NCI-H128 (cell line): ENCODE results near the gene ANGPTL7.
"Not testable (repeated sequence)": the region's sequence is repeated elsewhere in the genome, so short reads cannot be mapped to it uniquely, and the experiment has no call there.

ENCODE experiments used
- DNase-seq: peaks from one replicate; lab custom pipeline; 2025; ENCODE audit not compliant: unreplicated experiment; lab: John Stamatoyannopoulos, UW

Gene ANGPTL7

GRCh38 chr1:11169202-11169601 lies 20.0 kb upstream of the ANGPTL7 start:
- DNase-seq, result no peak

- DNase-seq, result no peak
Measured at GRCh38 chr1:11170102-11170501, 19.1 kb upstream of the ANGPTL7 start.

- DNase-seq, result no peak
Measured at GRCh38 chr1:11174261-11174942, 14.8 kb upstream of the ANGPTL7 start.

GRCh38 chr1:11175461-11175860 lies 13.7 kb upstream of the ANGPTL7 start:
- DNase-seq, result no peak

- no peak for DNase-seq
Measured at GRCh38 chr1:11176081-11176706, 13.0 kb upstream of the ANGPTL7 start.

GRCh38 chr1:11178021-11179015 lies 10.8 kb upstream of the ANGPTL7 start:
- DNase-seq, result peak; percentile 63

- DNase-seq, result no peak
Measured at GRCh38 chr1:11179125-11179524, 10.0 kb upstream of the ANGPTL7 start.

- not testable (repeated sequence) for DNase-seq
Measured at GRCh38 chr1:11179749-11180148, 9.4 kb upstream of the ANGPTL7 start.

- DNase-seq, result no peak
Measured at GRCh38 chr1:11180342-11180744, 8.8 kb upstream of the ANGPTL7 start.

- DNase-seq, result no peak
Measured at GRCh38 chr1:11182884-11183283, 6.3 kb upstream of the ANGPTL7 start.

- DNase-seq, result no peak
Measured at GRCh38 chr1:11184973-11185372, 4.2 kb upstream of the ANGPTL7 start.

- no peak for DNase-seq
Measured at GRCh38 chr1:11187000-11187399, 2.2 kb upstream of the ANGPTL7 start.

- DNase-seq, result no peak
Measured at GRCh38 chr1:11187494-11187893, 1.7 kb upstream of the ANGPTL7 start.

- no peak for DNase-seq
Measured at GRCh38 chr1:11187931-11188330, 1.2 kb upstream of the ANGPTL7 start.

- no peak for DNase-seq
Measured at GRCh38 chr1:11188381-11188780, 774 bp upstream of the ANGPTL7 start.

GRCh38 chr1:11193376-11193775 lies 4.2 kb downstream of the ANGPTL7 start:
- DNase-seq, result no peak

GRCh38 chr1:11194407-11195176 lies 5.4 kb downstream of the ANGPTL7 start:
- DNase-seq, result no peak

GRCh38 chr1:11196945-11197344 lies 7.8 kb downstream of the ANGPTL7 start:
- DNase-seq, result no peak

GRCh38 chr1:11197359-11197758 lies 8.2 kb downstream of the ANGPTL7 start:
- DNase-seq, result no peak

- DNase-seq, result no peak
Measured at GRCh38 chr1:11198257-11198656, 9.1 kb downstream of the ANGPTL7 start.
